Neural progenitor cell (in vitro differentiated cells): ENCODE results near the gene ZNF462. TPM values are rescaled to one million over a fixed set of nuclear protein-coding genes. Genes with fewer than 3 reads are reported as not detected.

Experiments
- DNase-seq: peaks from one replicate; pipeline ENCODE4 v3.0.0-alpha.2; 2016; ENCODE audit warnings: low spot score
- H2AFZ ChIP-seq: fragments of 200-600 bp; sonication (generic); replicated peaks from 2 replicates; pipeline ENCODE4 v1.6.1; 2016; ENCODE audit warnings: antibody characterized with exemption
- H3F3A ChIP-seq: fragments of 200-600 bp; sonication (generic); 2 replicates; pipeline ENCODE4 v1.6.1; 2016; ENCODE audit warnings: antibody characterized with exemption, low read depth
- H3K27ac ChIP-seq: fragments of 200-600 bp; sonication (generic); 2 replicates; pipeline ENCODE4 v1.5.1; 2016; ENCODE audit warnings: mild to moderate bottlenecking
- H3K27me3 ChIP-seq: fragments of 200-600 bp; sonication (generic); 2 replicates; pipeline ENCODE4 v1.6.1; 2016; ENCODE audit warnings: mild to moderate bottlenecking, moderate library complexity
- H3K36me3 ChIP-seq: fragments of 200-600 bp; sonication (generic); 2 replicates; pipeline ENCODE4 v1.5.1; 2016
- H3K4me1 ChIP-seq: fragments of 200-600 bp; sonication (generic); 2 replicates; pipeline ENCODE4 v1.6.1; 2016; ENCODE audit warnings: mixed run types
- H3K4me2 ChIP-seq: fragments of 200-600 bp; sonication (generic); 2 replicates; pipeline ENCODE4 v1.6.1; 2016
- H3K4me3 ChIP-seq: fragments of 200-600 bp; sonication (generic); 2 replicates; pipeline ENCODE4 v1.5.1; 2016
- H3K79me2 ChIP-seq: fragments of 200-600 bp; sonication (generic); 2 replicates; pipeline ENCODE4 v1.6.1; 2016; ENCODE audit warnings: low read depth
- H3K9ac ChIP-seq: fragments of 200-600 bp; sonication (generic); 2 replicates; pipeline ENCODE4 v1.6.1; 2016
- H3K9me3 ChIP-seq: fragments of 200-600 bp; sonication (generic); 2 replicates; pipeline ENCODE4 v1.5.1; 2016; ENCODE audit warnings: low read depth
- H4K20me1 ChIP-seq: fragments of 200-600 bp; sonication (generic); 2 replicates; pipeline ENCODE4 v1.6.1; 2016; ENCODE audit warnings: low read depth
- H3K27ac Mint-ChIP-seq: 3 replicates; pipeline ENCODE4 v1.8.0; 2021; ENCODE audit warnings: mixed read lengths
- H3K27me3 Mint-ChIP-seq: 2 replicates; pipeline ENCODE4 v1.8.0; 2022; ENCODE audit warnings: low read depth, mild to moderate bottlenecking, inconsistent platforms, moderate library complexity, mixed read lengths; ENCODE audit not compliant: insufficient read depth
- H3K36me3 Mint-ChIP-seq: 3 replicates; pipeline ENCODE4 v1.8.0; 2021; ENCODE audit warnings: mixed read lengths
- H3K4me1 Mint-ChIP-seq: 3 replicates; pipeline ENCODE4 v1.8.0; 2021; ENCODE audit warnings: mixed read lengths
- H3K4me3 Mint-ChIP-seq: 3 replicates; pipeline ENCODE4 v1.8.0; 2021; ENCODE audit warnings: mild to moderate bottlenecking, moderate library complexity, mixed read lengths
- H3K9me3 Mint-ChIP-seq: 3 replicates; pipeline ENCODE4 v1.8.0; 2020; ENCODE audit warnings: mixed read lengths
- EZH2 ChIP-seq: fragments of 200-600 bp; sonication (generic); IDR thresholded peaks from 2 replicates; pipeline ENCODE4 v1.6.1; 2017; ENCODE audit warnings: antibody characterized with exemption, mild to moderate bottlenecking, moderate library complexity
- EZH2phosphoT487 ChIP-seq: fragments of 200-600 bp; sonication (generic); IDR thresholded peaks from 2 replicates; pipeline ENCODE4 v1.6.1; 2017; ENCODE audit warnings: antibody characterized with exemption
- total RNA-seq: library from RNA; depleted of rRNA; stranded (reverse); fragments of >200 nt; gene quantifications from 2 replicates; pipeline ENCODE4 v1.2.3, GENCODE V29; 2015; ENCODE audit warnings: low replicate concordance
- TF ChIP-seq, protein P1 (sequence below): fragments of 200-600 bp; sonication (generic); IDR thresholded peaks from 2 replicates; pipeline ENCODE4 v1.5.1; 2017; ENCODE audit warnings: antibody characterized with exemption, mild to moderate bottlenecking

ZNF462 gene
- total RNA-seq, 1 donor from 2014 or later: 81.8 TPM

DNA sequence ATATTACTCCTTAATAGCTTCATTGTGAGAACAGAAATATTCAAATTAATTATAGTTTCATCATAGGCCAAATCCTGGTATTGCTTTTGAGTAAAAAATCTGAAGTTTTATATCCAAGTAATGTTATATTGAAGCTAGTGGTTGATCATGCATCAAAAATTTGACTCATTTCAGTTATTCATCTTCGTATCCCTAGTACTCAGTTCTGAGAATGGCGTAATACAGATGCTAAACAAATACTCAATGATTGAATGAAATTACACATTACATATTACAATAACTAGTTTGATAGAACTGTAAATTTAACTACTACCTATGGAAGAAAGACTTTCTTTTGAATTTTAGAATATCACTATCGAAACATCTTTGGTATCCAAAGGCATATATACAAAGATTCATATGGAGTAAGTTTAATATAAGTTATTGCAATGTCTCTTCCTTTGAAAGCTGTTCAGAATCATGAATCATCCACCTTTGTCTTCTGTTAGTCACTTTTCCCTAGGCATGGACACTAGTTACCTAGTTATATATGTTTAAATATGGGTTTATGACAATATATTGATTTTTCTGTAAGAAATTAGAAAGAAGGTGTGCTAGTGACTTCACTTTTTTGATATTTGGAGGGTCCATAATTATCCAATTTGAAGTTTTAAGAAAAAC, 5.0 kb upstream of the ZNF462 start:
- Mint-ChIP-seq H3K36me3 (no peaks in the 10 kb centered on the region), H3K4me1 (peaks cover 6% of the 10 kb centered on the region), H3K4me3 (no peak overlapping the region), H3K27ac (no peak overlapping the region), H3K27me3 (peaks cover 2% of the 10 kb centered on the region), H3K9me3 (no peaks in the 10 kb centered on the region)
- H2AFZ ChIP-seq: no peak overlapping the region
- DNase-seq: no peak
- peaks cover 8% of the 10 kb centered on the region for H3K4me1 ChIP-seq
- H3K4me2 ChIP-seq: peak overlapping the region; percentile 96
- H3K9ac ChIP-seq: no peak overlapping the region
- TF ChIP-seq, protein P1, sequence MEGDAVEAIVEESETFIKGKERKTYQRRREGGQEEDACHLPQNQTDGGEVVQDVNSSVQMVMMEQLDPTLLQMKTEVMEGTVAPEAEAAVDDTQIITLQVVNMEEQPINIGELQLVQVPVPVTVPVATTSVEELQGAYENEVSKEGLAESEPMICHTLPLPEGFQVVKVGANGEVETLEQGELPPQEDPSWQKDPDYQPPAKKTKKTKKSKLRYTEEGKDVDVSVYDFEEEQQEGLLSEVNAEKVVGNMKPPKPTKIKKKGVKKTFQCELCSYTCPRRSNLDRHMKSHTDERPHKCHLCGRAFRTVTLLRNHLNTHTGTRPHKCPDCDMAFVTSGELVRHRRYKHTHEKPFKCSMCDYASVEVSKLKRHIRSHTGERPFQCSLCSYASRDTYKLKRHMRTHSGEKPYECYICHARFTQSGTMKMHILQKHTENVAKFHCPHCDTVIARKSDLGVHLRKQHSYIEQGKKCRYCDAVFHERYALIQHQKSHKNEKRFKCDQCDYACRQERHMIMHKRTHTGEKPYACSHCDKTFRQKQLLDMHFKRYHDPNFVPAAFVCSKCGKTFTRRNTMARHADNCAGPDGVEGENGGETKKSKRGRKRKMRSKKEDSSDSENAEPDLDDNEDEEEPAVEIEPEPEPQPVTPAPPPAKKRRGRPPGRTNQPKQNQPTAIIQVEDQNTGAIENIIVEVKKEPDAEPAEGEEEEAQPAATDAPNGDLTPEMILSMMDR: no peak
- TF ChIP-seq EZH2phosphoT487 (no peak), EZH2 (no peak)
- no peak overlapping the region for H3K27ac ChIP-seq
- H3K27me3 ChIP-seq: no peaks in the 10 kb centered on the region
- no peaks in the 10 kb centered on the region for H3K36me3 ChIP-seq
- H4K20me1 ChIP-seq: no peaks in the 10 kb centered on the region
- H3F3A ChIP-seq: peaks cover 37% of the 10 kb centered on the region
- no peaks in the 10 kb centered on the region for H3K9me3 ChIP-seq
- peaks cover 54% of the 10 kb centered on the region for H3K79me2 ChIP-seq
- peak overlapping the region; percentile 90 for H3K4me3 ChIP-seq

DNA sequence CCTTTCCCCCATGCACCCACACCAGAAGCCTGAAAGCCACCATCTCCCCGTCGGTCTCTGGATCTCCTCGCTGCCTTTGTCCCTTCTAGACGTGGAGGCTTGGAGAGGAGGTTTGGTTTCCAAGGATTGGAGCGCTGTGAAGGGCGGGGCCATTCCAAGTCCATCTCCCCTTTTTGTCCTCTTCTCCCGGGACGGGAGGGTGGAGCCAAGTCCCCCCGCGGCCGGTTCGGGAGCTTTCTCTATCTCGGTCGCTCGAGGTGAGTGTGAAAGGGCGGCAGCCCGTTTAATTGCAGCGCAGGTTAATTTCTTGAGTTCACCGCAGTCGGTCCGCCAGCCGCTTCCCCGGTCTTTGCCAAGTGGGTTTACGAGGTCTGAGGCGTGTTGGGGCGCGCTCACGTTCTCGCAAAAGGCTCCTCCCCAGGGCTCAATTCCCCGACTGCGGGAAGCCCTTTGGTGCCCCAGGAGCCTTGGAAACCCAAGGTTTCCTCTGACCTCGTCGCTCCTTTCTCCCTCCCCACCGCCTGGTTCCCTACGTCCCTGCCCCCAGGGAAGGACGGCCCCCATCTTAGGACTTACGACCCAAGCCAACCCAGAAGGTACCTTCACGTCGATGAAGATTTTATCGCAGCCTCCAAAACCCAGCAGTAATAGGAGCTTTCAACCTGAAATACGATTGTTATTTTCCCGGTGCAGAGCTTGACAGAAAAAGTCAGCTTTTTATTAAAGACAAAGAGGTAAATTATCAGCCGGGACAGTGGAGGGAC, 2.8 kb upstream of the ZNF462 start:
- Histone ChIP-seq H3K4me1 (peaks cover 16% of the 10 kb centered on the region), H3K9me3 (no peaks in the 10 kb centered on the region), H2AFZ (peak overlapping the region; percentile 44), H4K20me1 (no peaks in the 10 kb centered on the region), H3K27ac (peak overlapping the region; percentile 90), H3K4me3 (peak overlapping the region; percentile 90), H3K79me2 (peaks cover 76% of the 10 kb centered on the region), H3K4me2 (peak overlapping the region; percentile 96), H3K27me3 (no peaks in the 10 kb centered on the region), H3K36me3 (no peaks in the 10 kb centered on the region), H3F3A (peaks cover 46% of the 10 kb centered on the region), H3K9ac (peak overlapping the region; percentile 49)
- H3K4me1 Mint-ChIP-seq: peaks cover 14% of the 10 kb centered on the region
- peak; percentile 85 for DNase-seq
- H3K4me3 Mint-ChIP-seq: peak overlapping the region; percentile 97
- H3K27me3 Mint-ChIP-seq: peaks cover 16% of the 10 kb centered on the region
- peaks cover 4% of the 10 kb centered on the region for H3K36me3 Mint-ChIP-seq
- peak overlapping the region; percentile 91 for H3K27ac Mint-ChIP-seq
- TF ChIP-seq, protein P1: no peak
- TF ChIP-seq EZH2: no peak
- no peak for TF ChIP-seq EZH2phosphoT487
- H3K9me3 Mint-ChIP-seq: peaks cover 2% of the 10 kb centered on the region

DNA sequence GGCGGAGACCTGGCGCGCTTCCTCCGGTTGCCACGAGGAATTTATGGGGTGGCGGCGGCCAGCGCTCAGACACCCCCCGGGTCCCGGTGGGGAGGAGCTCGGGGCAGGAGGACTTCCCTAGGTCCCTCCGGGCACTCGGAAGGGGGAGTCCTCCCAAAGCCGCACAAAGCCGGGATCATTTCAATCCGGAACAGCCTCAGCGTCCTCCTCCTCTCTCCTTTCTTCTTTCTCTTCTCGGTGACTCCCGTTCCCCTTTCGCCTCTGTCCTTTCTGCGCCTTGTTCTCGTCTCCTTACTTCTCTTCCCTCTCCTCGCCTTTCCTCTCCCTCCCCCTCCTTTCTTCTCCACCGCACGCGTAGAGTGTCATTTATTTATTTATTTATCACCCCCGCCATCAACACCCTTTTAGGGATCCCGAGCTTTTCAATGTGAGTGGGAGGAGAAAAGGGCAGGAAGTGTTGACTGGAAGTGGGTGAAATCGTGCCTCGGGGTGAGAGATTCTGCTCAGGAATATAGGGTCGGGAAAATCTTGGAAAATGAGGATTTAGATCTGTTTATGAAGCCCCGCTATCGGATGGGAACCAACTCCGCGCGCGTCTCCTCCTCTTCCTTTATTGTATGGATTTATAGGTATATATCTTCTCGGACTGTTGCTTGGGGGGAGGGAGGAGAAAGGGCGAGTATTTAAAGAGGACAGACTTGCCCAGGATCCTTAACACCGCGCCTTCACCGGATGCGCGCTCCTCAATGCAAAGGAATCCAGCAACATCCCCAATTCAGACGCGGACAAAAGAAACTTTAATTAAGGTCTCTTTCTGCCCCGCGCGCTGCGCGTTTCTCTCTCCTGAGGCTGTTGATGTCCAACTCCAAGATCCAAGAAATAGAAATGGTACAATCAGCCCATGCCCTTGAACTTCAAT, 2.0 kb upstream of the ZNF462 start:
- peak overlapping the region; percentile 90 for H3K4me3 ChIP-seq
- peak overlapping the region; percentile 90 for H3K27ac ChIP-seq
- peaks cover 46% of the 10 kb centered on the region for H3F3A ChIP-seq
- H3K4me2 ChIP-seq: peak overlapping the region; percentile 96
- no peaks in the 10 kb centered on the region for H4K20me1 ChIP-seq
- H2AFZ ChIP-seq: peak overlapping the region; percentile 44
- no peak for TF ChIP-seq EZH2
- TF ChIP-seq, protein P1: peak; percentile 3
- no peak for TF ChIP-seq EZH2phosphoT487
- peak overlapping the region; percentile 91 for H3K27ac Mint-ChIP-seq
- peaks cover 84% of the 10 kb centered on the region for H3K79me2 ChIP-seq
- DNase-seq: peak; percentile 85
- no peaks in the 10 kb centered on the region for H3K27me3 ChIP-seq
- H3K9me3 ChIP-seq: no peaks in the 10 kb centered on the region
- H3K27me3 Mint-ChIP-seq: peaks cover 16% of the 10 kb centered on the region
- peaks cover 10% of the 10 kb centered on the region for H3K36me3 Mint-ChIP-seq
- peaks cover 25% of the 10 kb centered on the region for H3K4me1 ChIP-seq
- peak overlapping the region; percentile 49 for H3K9ac ChIP-seq
- H3K36me3 ChIP-seq: peaks cover under 1% of the 10 kb centered on the region
- peak overlapping the region; percentile 97 for H3K4me3 Mint-ChIP-seq
- H3K9me3 Mint-ChIP-seq: peaks cover 6% of the 10 kb centered on the region
- H3K4me1 Mint-ChIP-seq: peaks cover 22% of the 10 kb centered on the region
